ENCODE data around the gene TSPAN3.

Gene TSPAN3

GRCh38 chr15:77070495-77071304, at the start of gene TSPAN3:
Gene TSPAN3, minus strand, starts transcription at chr15:77071109. Its CDS starts 155 bp downstream, at chr15:77070954.
- DNase-seq = peak; percentile 93

- no peak for DNase-seq
Observed at GRCh38 chr15:77120576-77120975, 49.7 kb upstream of the TSPAN3 start.

- DNase-seq = no peak
Observed at GRCh38 chr15:77119446-77119845, 48.5 kb upstream of the TSPAN3 start.

- DNase-seq = peak; percentile 39 to 60
Observed at GRCh38 chr15:77118882-77119321, 48.0 kb upstream of the TSPAN3 start.

GRCh38 chr15:77115179-77115578, 44.3 kb upstream of the TSPAN3 start:
- no peak for DNase-seq

DNA sequence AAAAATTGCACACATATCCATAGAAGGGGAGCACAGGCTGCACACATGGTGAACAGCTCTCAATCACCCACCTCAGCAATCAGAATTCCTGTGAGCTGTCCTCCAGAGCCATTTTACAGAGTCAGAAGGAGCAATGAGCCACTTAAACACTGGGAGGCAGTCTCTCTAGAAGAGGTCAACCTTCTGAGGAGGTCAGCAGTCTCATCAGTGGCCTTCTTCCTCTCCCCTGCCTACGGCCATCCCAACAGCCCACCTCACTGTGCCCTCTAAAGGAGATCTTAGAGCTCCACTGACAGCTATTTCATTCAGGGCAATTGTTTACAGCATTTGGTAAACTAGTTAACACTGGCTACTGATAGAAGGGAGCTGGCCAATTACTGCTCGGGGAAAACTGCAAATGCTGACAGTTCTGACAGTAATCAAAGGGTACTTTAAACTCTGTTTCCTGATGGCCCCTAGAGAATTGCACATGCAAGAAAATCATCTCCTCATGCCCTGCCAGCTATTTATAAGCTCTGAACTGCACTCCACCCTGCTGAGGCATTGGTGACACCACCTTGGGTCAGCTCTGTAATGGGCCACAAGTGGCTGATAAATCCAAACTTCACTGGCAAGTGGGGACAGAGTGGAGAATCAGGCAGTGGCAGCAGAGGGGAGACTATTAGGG, 42.1 kb upstream of the TSPAN3 start:
- no peak for DNase-seq

DNA sequence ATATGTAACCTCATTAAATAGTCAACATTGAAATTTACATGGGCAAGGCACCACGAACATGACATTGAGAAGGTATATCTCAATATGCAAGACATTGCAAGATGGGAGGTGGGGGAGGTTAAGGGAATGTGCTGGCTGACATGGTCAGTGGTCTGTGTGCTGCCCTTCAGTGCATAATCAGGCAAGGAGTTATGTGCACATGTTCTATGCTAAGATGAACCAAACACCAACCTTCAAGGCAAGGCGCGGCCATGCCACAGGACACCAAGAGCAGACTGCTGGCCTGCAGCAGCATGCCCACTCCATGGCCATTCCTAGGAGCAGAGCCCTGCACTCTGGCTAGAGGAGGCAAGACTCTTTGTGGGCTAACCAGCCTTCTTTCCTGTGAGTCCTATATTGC, 40.9 kb upstream of the TSPAN3 start:
- no peak for DNase-seq

DNA sequence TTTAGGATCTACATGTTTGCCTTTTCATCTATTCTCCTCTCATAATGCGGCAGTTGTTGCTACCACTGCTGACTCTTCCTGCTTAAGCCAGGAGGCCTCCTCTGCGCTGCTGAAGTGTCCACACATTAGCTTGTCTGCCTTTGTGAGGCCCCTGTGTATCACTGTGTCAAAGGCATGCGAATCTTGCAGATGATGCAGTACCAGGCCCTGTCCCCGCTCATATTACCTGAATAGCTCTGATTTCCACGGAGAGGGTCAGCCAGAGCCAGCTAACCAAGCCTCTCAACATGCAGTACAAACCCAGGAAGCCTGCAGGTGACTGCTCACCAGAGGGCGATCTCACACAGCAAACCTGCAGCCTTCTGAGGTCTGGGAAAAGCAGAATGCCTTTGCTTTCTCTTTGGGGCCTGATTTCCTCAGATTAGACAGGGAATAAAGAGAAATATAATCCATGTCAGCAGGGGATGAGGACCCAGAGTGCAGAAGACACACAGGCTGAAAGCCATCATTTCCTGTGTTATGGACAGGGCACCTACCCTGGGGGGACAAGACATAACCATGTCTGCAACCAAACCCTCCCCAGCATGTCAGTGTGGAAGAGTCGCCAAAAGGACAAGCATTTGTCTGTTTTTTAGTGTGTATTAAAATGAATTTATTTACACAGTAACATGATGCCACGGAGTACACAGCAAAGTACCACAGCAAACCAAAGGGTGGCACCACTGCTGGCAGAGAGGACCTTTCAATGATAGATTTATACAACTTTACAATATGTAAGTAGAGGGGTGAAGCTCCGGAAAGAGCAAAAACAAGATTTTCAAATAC, 36.8 kb upstream of the TSPAN3 start:
- DNase-seq = peak; percentile 22 to 32

DNA sequence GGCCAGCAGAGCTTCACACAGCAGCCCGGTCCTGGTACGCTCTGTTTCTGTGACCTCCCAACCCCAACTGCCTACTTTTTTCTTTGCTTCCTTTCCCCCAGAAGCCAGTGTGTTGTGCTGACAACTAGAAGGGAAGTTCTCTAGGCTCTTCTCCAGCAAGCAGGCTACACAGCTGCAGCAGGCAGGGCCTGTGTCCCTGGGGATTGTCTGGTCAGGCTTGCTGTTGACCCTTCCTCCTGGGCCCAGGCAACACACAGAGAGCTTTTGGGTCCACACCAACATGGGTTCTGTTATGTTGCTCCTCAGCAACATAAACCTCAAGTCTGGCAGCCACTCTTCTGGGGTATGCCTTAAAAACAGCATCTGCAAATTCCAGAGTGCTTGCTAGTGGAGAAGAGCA, 36.2 kb upstream of the TSPAN3 start:
- DNase-seq = no peak

DNA sequence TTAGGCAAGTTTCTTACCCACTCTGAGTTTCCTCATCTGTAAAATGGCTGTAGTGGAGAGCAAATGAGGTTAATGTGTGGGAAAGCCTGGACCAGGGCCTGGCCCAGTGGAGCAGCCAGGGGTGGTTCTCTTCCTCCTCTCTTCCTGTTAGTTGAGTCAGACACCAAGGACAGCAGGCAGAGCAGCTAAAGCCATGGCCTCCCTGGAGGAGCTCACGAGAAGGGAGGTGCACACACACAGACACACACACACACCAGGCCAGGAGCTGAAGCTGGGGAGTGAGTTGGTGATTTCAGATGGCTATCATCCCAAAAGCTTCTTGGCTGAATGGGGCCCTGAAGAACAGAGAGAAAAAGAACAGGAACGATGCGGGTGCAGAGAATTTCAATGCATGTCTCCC, 33.2 kb upstream of the TSPAN3 start:
- no peak for DNase-seq

GRCh38 chr15:77099741-77100463, 29.0 kb upstream of the TSPAN3 start:
- no peak for DNase-seq

- DNase-seq = no peak
Observed at GRCh38 chr15:77098572-77098971, 27.7 kb upstream of the TSPAN3 start.

DNA sequence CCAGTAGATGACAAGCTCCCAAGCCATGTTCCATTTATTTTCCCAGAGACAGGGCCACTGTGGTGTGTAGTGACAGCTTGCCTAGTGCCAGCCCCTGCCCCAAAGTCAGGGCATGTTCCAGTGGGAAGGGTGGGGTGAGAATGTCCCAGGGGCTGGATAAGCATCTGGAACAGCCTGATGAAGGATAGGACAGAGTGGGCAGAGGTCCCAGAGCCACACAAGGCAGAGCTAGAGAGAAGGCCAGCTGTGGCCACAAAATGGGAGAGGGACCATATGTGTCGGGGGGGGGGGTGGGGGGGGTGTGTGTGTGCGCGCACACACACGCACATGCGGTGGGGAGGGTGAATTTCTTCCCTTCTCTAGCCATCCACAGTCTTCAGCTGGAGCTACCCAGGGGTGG, 27.0 kb upstream of the TSPAN3 start:
- DNase-seq = no peak

- no peak for DNase-seq
Observed at GRCh38 chr15:77097248-77097721, 26.4 kb upstream of the TSPAN3 start.

DNA sequence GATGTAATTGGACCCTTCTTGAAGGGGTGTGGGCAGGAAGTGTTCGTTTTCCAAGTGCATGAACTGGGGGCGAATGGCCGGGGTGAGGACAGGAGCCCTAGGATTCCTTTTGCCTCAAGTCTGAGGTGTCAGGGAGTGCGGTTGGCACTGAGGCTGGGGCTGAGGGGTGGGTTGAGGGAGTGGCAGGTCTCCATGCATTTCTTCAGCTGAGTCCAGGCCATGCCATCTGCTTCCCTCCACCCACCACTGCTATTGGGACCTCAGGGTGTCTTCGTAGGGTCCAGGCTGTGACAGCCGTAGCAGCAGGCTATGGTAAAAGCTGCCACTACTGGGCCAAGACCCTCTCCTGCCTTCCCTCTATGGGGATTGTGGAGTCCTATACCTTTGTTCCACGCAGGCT, 25.6 kb upstream of the TSPAN3 start:
- DNase-seq = no peak

GRCh38 chr15:77096138-77096537, 25.2 kb upstream of the TSPAN3 start:
- DNase-seq = no peak

GRCh38 chr15:77094397-77095030, 23.6 kb upstream of the TSPAN3 start:
- no peak for DNase-seq

DNA sequence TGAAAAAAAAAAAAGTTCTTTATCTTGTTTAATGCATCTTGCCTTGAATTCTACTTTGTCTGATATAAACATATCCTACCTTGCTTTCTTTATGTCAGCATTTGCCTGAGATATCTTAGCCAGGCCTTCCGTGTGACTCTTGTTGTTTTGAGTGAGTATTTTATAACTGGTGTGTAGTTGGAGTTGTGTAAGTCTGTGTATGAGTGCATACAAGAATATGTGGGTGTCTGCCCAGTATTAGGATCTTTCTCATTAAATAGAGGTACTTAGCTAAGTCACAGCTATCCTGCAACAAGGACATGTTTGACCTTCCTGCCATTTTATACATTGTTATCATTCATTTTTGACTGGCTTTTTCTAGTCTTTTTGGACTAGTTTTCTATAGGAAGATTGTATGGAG, 22.5 kb upstream of the TSPAN3 start:
- no peak for DNase-seq

DNA sequence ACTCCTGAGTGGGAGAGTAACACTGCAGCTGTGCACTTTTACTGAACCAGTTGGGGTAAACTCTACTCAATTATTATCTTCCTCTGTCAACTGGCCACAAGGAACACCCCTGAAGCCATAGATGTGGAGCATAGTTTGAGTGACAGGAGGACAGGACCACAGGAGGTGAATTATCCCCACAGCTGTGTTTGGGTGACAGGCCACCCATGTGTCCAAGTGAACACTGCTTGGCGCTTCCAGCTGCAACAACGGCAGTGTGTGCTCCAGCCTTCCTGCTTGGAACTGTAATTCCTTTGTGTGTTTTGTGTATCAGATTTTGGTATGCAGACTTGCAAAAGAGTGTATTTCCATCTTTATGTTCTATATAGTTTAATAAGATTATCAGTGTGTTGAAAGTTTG, 20.2 kb upstream of the TSPAN3 start:
- no peak for DNase-seq

GRCh38 chr15:77087213-77087612, 16.3 kb upstream of the TSPAN3 start:
- no peak for DNase-seq

GRCh38 chr15:77085297-77085696, 14.4 kb upstream of the TSPAN3 start:
- DNase-seq = no peak

DNA sequence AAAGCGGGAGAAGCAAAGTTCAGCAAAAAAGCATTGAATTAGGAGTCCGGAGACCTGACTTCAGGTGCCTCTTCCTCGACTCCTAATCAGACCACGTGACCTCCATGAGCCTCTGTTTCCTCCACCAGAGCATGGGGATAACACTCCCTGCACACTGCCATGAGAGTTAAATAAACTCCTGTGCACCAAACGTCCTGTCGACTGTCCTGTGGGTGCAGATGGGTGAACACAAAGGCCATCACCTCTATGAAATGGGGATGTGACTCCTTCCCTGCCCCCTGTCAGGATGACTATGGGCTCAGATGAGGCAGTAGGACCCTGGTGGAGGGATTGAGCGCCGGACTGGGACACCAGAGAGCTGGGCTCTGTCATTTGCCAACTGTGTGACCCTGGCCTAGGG, 13.5 kb upstream of the TSPAN3 start:
- no peak for DNase-seq
